Measurements from ENCODE around the gene CLEC2A. TPM values are rescaled to one million over a fixed set of nuclear protein-coding genes. Genes with fewer than 3 reads are reported as not detected.

The CLEC2A gene
- total RNA-seq, 4 donors from 2014 or later: not detected

- peaks cover 0 to 29% (median 6%) of the 10 kb centered on the region in 4 donors for H3K9me3 ChIP-seq
- TF ChIP-seq CTCF (IDR thresholded peaks at IDR 0.05) (no peak), POLR2A (IDR thresholded peaks at IDR 0.05) (no peak), EP300 (IDR thresholded peaks at IDR 0.05) (no peak)
- no peaks in the 10 kb centered on the region for H3K27me3 ChIP-seq
- H3K27ac ChIP-seq: no peak overlapping the region
- no peaks in the 10 kb centered on the region for H3K36me3 ChIP-seq
- no peaks in the 10 kb centered on the region for H3K4me1 ChIP-seq
- WGBS, 2 donors: 75 to 79% methylated on average over 7 of the region's 7 CpGs
- H3K4me3 ChIP-seq: no peak overlapping the region
- no peak for DNase-seq (ENCODE audit: low spot score in 2 of 2)
These were observed 21.3 kb downstream of the CLEC2A start for GRCh38 chr12:9910716-9911421.

- no peaks in the 10 kb centered on the region for H3K36me3 ChIP-seq
- TF ChIP-seq EP300 (IDR thresholded peaks at IDR 0.05) (no peak), CTCF (IDR thresholded peaks at IDR 0.05) (no peak), POLR2A (IDR thresholded peaks at IDR 0.05) (no peak)
- no peaks in the 10 kb centered on the region for H3K27me3 ChIP-seq
- H3K9me3 ChIP-seq: peaks cover 0 to 29% (median 6%) of the 10 kb centered on the region in 4 donors
- no peak for DNase-seq (ENCODE audit: low spot score in 2 of 2)
- H3K27ac ChIP-seq: no peak overlapping the region
- H3K4me1 ChIP-seq: no peaks in the 10 kb centered on the region
- H3K4me3 ChIP-seq: no peak overlapping the region
These were observed 22.4 kb downstream of the CLEC2A start for GRCh38 chr12:9909724-9910123.

GRCh38 chr12:9908350-9908749 is 23.8 kb downstream of the CLEC2A start:
- peaks cover 0 to 29% (median 6%) of the 10 kb centered on the region in 4 donors for H3K9me3 ChIP-seq
- 89 to 96% methylated on average over 4 of the region's 4 CpGs for WGBS, 2 donors
- H3K36me3 ChIP-seq: no peaks in the 10 kb centered on the region
- H3K27me3 ChIP-seq: no peaks in the 10 kb centered on the region
- TF ChIP-seq EP300 (IDR thresholded peaks at IDR 0.05): no peak
- no peak for TF ChIP-seq POLR2A (IDR thresholded peaks at IDR 0.05)
- TF ChIP-seq CTCF (IDR thresholded peaks at IDR 0.05): no peak
- DNase-seq (ENCODE audit: low spot score in 2 of 2): no peak
- no peaks in the 10 kb centered on the region for H3K4me1 ChIP-seq
- no peak overlapping the region for H3K4me3 ChIP-seq
- no peak overlapping the region for H3K27ac ChIP-seq

GRCh38 chr12:9907769-9908168 is 24.4 kb downstream of the CLEC2A start:
- Histone ChIP-seq H3K36me3 (no peaks in the 10 kb centered on the region), H3K9me3 (peaks cover 0 to 29% (median 6%) of the 10 kb centered on the region in 4 donors), H3K4me3 (no peak overlapping the region), H3K27ac (no peak overlapping the region), H3K4me1 (no peaks in the 10 kb centered on the region), H3K27me3 (no peaks in the 10 kb centered on the region)
- 81 to 93% methylated on average over 7 of the region's 7 CpGs for WGBS, 2 donors
- no peak for TF ChIP-seq EP300 (IDR thresholded peaks at IDR 0.05)
- no peak for TF ChIP-seq POLR2A (IDR thresholded peaks at IDR 0.05)
- TF ChIP-seq CTCF (IDR thresholded peaks at IDR 0.05): no peak
- no peak for DNase-seq (ENCODE audit: low spot score in 2 of 2)

- WGBS, 2 donors: 84 to 85% methylated on average over 2 of the region's 2 CpGs
- H3K9me3 ChIP-seq: peaks cover 0 to 34% (median 6%) of the 10 kb centered on the region in 4 donors
- H3K27ac ChIP-seq: no peak overlapping the region
- H3K36me3 ChIP-seq: no peaks in the 10 kb centered on the region
- TF ChIP-seq POLR2A (IDR thresholded peaks at IDR 0.05) (no peak), CTCF (IDR thresholded peaks at IDR 0.05) (no peak), EP300 (IDR thresholded peaks at IDR 0.05) (no peak)
- H3K4me1 ChIP-seq: no peaks in the 10 kb centered on the region
- DNase-seq (ENCODE audit: low spot score in 2 of 2): no peak
- no peak overlapping the region for H3K4me3 ChIP-seq
- H3K27me3 ChIP-seq: no peaks in the 10 kb centered on the region
These were observed 25.3 kb downstream of the CLEC2A start for GRCh38 chr12:9906873-9907272.

Measured in tibial nerve (tissue), 4 donors.